H1 (cell line): ENCODE measurements around the gene OBI1. TPM values are rescaled to one million over a fixed set of nuclear protein-coding genes. Genes with fewer than 3 reads are reported as not detected.

Source experiments
- EP300 ChIP-seq, 2 experiments: IDR thresholded peaks; 1 replicate in 1 of 2; 2 replicates in 1 of 2; pipeline ENCODE4 v1.6.1; 2011 to 2012; ENCODE audit warnings: low read depth in 2 of 2, low read length in 2 of 2, mild to moderate bottlenecking in 2 of 2, borderline replicate concordance in 1 of 2, inconsistent platforms in 1 of 2, moderate library complexity in 1 of 2
- MAFK ChIP-seq: IDR thresholded peaks from 2 replicates; pipeline ENCODE4 v1.6.1; 2012; ENCODE audit warnings: low read depth, mild to moderate bottlenecking, improper control_type of control experiment, low read length
- NANOG ChIP-seq: IDR thresholded peaks from 2 replicates; pipeline ENCODE4 v1.6.1; 2011; ENCODE audit warnings: low read length, low read depth, mild to moderate bottlenecking, inconsistent platforms; ENCODE audit not compliant: insufficient read depth, poor library complexity, severe bottlenecking
- polyA plus RNA-seq, 7 experiments: library from polyadenylated mRNA; depleted of rRNA in 3 of 7; stranded (reverse) in 5 of 7; unstranded in 2 of 7; fragments of >200 nt in 5 of 7; fragments of 200-250 nt in 2 of 7; gene quantifications; 1 replicate in 5 of 7; 2 replicates in 1 of 7; 4 replicates in 1 of 7; pipeline versions ENCODE4 v1.2.1 to v1.2.3, GENCODE V29; 2011 to 2013; ENCODE audit warnings: missing spikeins in 2 of 7, mixed read lengths in 2 of 7
- total RNA-seq: library from RNA; stranded (reverse); fragmentation: NEBNext Ultra II Directional; extraction: Animal tissue kit (Norgen Biotek cat#: 25700); gene quantifications from 2 replicates; pipeline ENCODE4 v1.2.1, GENCODE V29; 2021

The OBI1 gene
- total and polyA plus RNA-seq, 2 of the 8 experiments (the other 6 are each of a cell fraction or from before 2014, with no cell fraction given), result 7.1 to 14.3 TPM

DNA sequence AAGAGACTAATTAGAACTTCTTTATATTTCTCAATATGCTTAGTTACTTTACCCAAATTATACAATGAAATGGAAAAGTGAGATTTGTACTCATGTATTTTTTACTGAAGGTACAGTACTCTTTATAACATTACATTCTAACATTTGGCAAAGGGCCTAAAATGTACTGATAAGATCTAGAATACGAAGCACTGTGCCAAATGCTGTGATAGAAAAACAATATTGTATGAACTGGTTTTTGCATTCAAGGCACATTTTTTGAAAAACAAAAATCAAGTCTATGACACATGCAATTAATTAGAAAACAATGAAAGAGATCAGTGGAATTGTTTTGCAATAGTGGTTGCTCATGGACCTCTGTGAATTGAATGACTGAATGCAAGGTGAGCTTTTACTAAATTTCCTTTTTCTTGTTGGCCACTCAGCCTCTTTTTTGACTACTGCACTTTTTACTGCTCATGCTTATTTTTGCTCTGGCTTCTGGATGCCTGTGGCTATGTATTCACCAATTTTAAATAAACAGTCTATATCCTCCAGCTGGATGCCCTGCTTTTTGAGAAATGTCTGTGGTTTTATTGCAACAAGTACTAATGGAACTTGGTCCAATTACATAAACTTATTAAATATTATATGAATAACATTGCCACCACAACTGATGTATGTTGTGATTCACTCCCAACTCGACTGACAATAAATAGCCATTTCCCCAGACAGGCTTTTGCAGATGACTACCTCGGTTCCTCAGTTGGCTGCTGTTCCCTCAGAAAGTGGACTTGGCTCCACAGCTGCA, 41.4 kb upstream of the OBI1 start (continued):
- TF ChIP-seq EP300 (IDR thresholded peaks at IDR 0.05; ENCODE audit: borderline replicate concordance in 1 of 2, low read depth in 2 of 2, low read length in 2 of 2) (no peak), MAFK (no peak), NANOG (no peak)
